ENCODE data around the gene REXO1. TPM values are rescaled to one million over a fixed set of nuclear protein-coding genes. Genes with fewer than 3 reads are reported as not detected.
"Not testable (repeated sequence)": the region's sequence is repeated elsewhere in the genome, so short reads cannot be mapped to it uniquely, and the experiment has no call there.

Gene REXO1
- total RNA-seq, 4 donors from 2014 or later, result 16.2 to 36.0 (median 26.1) TPM

GRCh38 chr19:1876496-1877279 lies 28.4 kb upstream of the REXO1 start:
- Histone ChIP-seq H3K4me3 (peak overlapping the region; percentile 73 to 98 (median 86)), H3K27ac (replicated peaks in 1 of 4) (peak overlapping the region; percentile 85 to 99 (median 94)), H3K36me3 (peaks cover 0 to 28% (median 15%) of the 10 kb centered on the region in 4 donors), H3K4me1 (peaks cover 46 to 70% (median 66%) of the 10 kb centered on the region in 4 donors)
- DNase-seq (ENCODE audit: extremely low spot score); intact Hi-C loops (cut with DNase I); H3K27me3 ChIP-seq; H3K9me3 ChIP-seq: not testable (repeated sequence)
- 16% methylated on average over 31 of the region's 53 CpGs for WGBS

- Histone ChIP-seq H3K9me3 (no peaks in the 10 kb centered on the region), H3K4me3 (peak overlapping the region; percentile 73 to 98 (median 86)), H3K27me3 (no peaks in the 10 kb centered on the region), H3K36me3 (peaks cover 3 to 33% (median 22%) of the 10 kb centered on the region in 4 donors), H3K27ac (replicated peaks in 1 of 4) (peak overlapping the region; percentile 85 to 99 (median 94)), H3K4me1 (peaks cover 46 to 67% (median 64%) of the 10 kb centered on the region in 4 donors)
- TF ChIP-seq POLR2A (IDR thresholded peaks at IDR 0.05; ENCODE audit: low read depth), result peak; percentile 69
- no peak for TF ChIP-seq EP300 (IDR thresholded peaks at IDR 0.05)
- peak in 2 of 3 experiments; percentile 11 to 19 for TF ChIP-seq CTCF (IDR thresholded peaks at IDR 0.05)
- peak; percentile 98 to 99 for TF ChIP-seq POLR2AphosphoS5 (IDR thresholded peaks at IDR 0.05)
- WGBS, result under 1% methylated on average over 50 of the region's 87 CpGs
- intact Hi-C loops (cut with DNase I), result no loop called here
- DNase-seq (ENCODE audit: extremely low spot score), result peak; percentile 98
Observed at GRCh38 chr19:1875646-1876495, 27.6 kb upstream of the REXO1 start.

GRCh38 chr19:1875265-1875645 lies 27.0 kb upstream of the REXO1 start:
- not testable (repeated sequence) for H3K9me3 ChIP-seq; DNase-seq (ENCODE audit: extremely low spot score)
- H3K4me1 ChIP-seq, result peaks cover 40 to 63% (median 58%) of the 10 kb centered on the region in 4 donors

GRCh38 chr19:1874554-1875185 lies 26.4 kb upstream of the REXO1 start:
- intact Hi-C loops (cut with DNase I), result no loop called here
- WGBS, result 9% methylated on average over 16 of the region's 16 CpGs
- DNase-seq (ENCODE audit: extremely low spot score), result no peak
- Histone ChIP-seq H3K9me3 (no peaks in the 10 kb centered on the region), H3K4me3 (peak overlapping the region; percentile 73 to 98 (median 86)), H3K27ac (replicated peaks in 1 of 4) (peak overlapping the region; percentile 85 to 99 (median 94)), H3K27me3 (no peaks in the 10 kb centered on the region), H3K36me3 (peaks cover 3 to 29% (median 16%) of the 10 kb centered on the region in 4 donors), H3K4me1 (peaks cover 36 to 58% (median 53%) of the 10 kb centered on the region in 4 donors)
- TF ChIP-seq POLR2A (IDR thresholded peaks at IDR 0.05; ENCODE audit: low read depth) (no peak), CTCF (IDR thresholded peaks at IDR 0.05) (no peak), POLR2AphosphoS5 (IDR thresholded peaks at IDR 0.05) (no peak), EP300 (IDR thresholded peaks at IDR 0.05) (no peak)

More at GRCh38 chr19:1875265-1875645, 27.0 kb upstream of the REXO1 start:
- intact Hi-C loops (cut with DNase I); H3K27me3 ChIP-seq: not testable (repeated sequence)
- Histone ChIP-seq H3K27ac (replicated peaks in 1 of 4) (peak overlapping the region; percentile 85 to 99 (median 94)), H3K36me3 (peaks cover 3 to 33% (median 19%) of the 10 kb centered on the region in 4 donors), H3K4me3 (peak overlapping the region; percentile 73 to 98 (median 86))
- WGBS, result 2% methylated on average over 11 of the region's 11 CpGs

GRCh38 chr19:1873524-1874473 lies 25.5 kb upstream of the REXO1 start:
- H3K4me3 ChIP-seq, result peak overlapping the region; percentile 73 to 98 (median 86)
- H3K9me3 ChIP-seq, result no peaks in the 10 kb centered on the region
- peaks cover 36 to 58% (median 53%) of the 10 kb centered on the region in 4 donors for H3K4me1 ChIP-seq
- H3K27ac ChIP-seq (replicated peaks in 1 of 4), result peak overlapping the region; percentile 80 to 99 (median 90)
- H3K27me3 ChIP-seq, result no peaks in the 10 kb centered on the region
- TF ChIP-seq CTCF (IDR thresholded peaks at IDR 0.05) (no peak), POLR2AphosphoS5 (IDR thresholded peaks at IDR 0.05) (peak; percentile 18 to 45)
- no peak for DNase-seq (ENCODE audit: extremely low spot score)
- intact Hi-C loops (cut with DNase I), result no loop called here
- peaks cover 3 to 26% (median 14%) of the 10 kb centered on the region in 4 donors for H3K36me3 ChIP-seq
- 45% methylated on average over 24 of the region's 29 CpGs for WGBS
